A673 (cell line): Measurements from ENCODE around the gene ZNF439.

Experiments used
- CTCF ChIP-seq: fragments of 300-800, 200-600 bp; sonication (generic); conservative IDR thresholded peaks from 2 replicates; pipeline ENCODE4 v1.5.1; 2017; ENCODE audit warnings: low read depth, mild to moderate bottlenecking, antibody characterized with exemption, low read length, moderate library complexity, mixed read lengths
- EZH2 ChIP-seq: fragments of 200-600 bp; sonication (generic); IDR thresholded peaks from 2 replicates; pipeline ENCODE4 v1.6.1; 2017; ENCODE audit warnings: borderline replicate concordance, low read depth, mild to moderate bottlenecking, mixed read lengths, antibody characterized with exemption, low read length; ENCODE audit not compliant: poor library complexity, severe bottlenecking

- no peak for TF ChIP-seq CTCF
- TF ChIP-seq EZH2: no peak
Measured at GRCh38 chr19:11848200-11848593, 329 bp upstream of the ZNF439 start.
